ENCODE results near the gene PLCD3. TPM values are rescaled to one million over a fixed set of nuclear protein-coding genes. Genes with fewer than 3 reads are reported as not detected.

Gene PLCD3
- total and polyA plus RNA-seq, 2 of the 13 experiments (the other 11 are each of a cell fraction or from before 2014, with no cell fraction given), result 11.3 to 39.1 TPM

DNA sequence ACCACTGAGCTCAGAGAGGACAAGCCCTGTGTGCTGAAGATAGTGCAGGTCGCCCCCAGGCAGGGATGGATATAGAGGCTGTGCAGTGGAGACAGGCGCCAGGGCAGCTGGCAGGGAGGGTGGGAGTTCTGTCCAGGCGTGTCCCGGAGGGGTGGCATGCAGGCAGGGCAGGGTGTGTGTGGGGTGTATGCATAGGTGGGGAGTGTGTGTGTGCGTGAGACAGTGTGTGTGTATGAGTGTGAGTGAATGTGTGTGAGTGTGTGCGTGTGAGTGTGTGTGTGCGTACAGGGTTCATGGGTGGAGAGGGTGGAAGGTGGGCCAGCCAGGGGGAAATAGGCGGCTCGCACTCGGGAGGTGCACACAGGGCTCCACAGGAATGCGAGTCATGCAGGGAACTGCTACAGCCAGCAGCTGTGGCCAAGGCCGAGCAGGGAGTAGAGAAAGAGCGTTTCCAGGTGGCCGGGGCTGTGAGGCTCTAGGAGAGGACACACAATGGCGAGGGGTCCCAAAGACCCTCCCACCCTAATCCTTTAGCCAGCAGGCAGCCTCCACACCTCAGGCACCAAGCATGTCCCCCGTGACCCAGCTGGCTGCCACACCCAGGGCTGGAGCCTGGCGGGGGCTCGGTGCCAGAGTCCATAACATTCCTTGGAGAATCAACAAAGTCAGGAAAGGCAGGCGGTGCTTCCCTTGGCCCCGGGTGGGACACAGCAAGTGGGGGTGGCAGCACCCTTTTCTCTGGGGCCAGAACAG is 4.6 kb downstream of the PLCD3 start (continued):
- TF ChIP-seq, protein P1, sequence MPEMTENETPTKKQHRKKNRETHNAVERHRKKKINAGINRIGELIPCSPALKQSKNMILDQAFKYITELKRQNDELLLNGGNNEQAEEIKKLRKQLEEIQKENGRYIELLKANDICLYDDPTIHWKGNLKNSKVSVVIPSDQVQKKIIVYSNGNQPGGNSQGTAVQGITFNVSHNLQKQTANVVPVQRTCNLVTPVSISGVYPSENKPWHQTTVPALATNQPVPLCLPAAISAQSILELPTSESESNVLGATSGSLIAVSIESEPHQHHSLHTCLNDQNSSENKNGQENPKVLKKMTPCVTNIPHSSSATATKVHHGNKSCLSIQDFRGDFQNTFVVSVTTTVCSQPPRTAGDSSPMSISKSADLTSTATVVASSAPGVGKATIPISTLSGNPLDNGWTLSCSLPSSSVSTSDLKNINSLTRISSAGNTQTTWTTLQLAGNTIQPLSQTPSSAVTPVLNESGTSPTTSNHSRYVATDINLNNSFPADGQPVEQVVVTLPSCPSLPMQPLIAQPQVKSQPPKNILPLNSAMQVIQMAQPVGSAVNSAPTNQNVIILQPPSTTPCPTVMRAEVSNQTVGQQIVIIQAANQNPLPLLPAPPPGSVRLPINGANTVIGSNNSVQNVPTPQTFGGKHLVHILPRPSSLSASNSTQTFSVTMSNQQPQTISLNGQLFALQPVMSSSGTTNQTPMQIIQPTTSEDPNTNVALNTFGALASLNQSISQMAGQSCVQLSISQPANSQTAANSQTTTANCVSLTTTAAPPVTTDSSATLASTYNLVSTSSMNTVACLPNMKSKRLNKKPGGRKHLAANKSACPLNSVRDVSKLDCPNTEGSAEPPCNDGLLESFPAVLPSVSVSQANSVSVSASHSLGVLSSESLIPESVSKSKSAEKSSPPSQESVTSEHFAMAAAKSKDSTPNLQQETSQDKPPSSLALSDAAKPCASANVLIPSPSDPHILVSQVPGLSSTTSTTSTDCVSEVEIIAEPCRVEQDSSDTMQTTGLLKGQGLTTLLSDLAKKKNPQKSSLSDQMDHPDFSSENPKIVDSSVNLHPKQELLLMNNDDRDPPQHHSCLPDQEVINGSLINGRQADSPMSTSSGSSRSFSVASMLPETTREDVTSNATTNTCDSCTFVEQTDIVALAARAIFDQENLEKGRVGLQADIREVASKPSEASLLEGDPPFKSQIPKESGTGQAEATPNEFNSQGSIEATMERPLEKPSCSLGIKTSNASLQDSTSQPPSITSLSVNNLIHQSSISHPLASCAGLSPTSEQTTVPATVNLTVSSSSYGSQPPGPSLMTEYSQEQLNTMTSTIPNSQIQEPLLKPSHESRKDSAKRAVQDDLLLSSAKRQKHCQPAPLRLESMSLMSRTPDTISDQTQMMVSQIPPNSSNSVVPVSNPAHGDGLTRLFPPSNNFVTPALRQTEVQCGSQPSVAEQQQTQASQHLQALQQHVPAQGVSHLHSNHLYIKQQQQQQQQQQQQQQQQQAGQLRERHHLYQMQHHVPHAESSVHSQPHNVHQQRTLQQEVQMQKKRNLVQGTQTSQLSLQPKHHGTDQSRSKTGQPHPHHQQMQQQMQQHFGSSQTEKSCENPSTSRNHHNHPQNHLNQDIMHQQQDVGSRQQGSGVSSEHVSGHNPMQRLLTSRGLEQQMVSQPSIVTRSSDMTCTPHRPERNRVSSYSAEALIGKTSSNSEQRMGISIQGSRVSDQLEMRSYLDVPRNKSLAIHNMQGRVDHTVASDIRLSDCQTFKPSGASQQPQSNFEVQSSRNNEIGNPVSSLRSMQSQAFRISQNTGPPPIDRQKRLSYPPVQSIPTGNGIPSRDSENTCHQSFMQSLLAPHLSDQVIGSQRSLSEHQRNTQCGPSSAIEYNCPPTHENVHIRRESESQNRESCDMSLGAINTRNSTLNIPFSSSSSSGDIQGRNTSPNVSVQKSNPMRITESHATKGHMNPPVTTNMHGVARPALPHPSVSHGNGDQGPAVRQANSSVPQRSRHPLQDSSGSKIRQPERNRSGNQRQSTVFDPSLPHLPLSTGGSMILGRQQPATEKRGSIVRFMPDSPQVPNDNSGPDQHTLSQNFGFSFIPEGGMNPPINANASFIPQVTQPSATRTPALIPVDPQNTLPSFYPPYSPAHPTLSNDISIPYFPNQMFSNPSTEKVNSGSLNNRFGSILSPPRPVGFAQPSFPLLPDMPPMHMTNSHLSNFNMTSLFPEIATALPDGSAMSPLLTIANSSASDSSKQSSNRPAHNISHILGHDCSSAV (CRISPR knock-in tag; IDR thresholded peaks at IDR 0.05; ENCODE audit: borderline replicate concordance), result no peak
- TF ChIP-seq SAP130 (CRISPR knock-in tag; IDR thresholded peaks at IDR 0.05; ENCODE audit: low read depth) (peak; percentile 83), ZNF777 (CRISPR knock-in tag; IDR thresholded peaks at IDR 0.05) (no peak), ATM (IDR thresholded peaks at IDR 0.05; ENCODE audit: borderline replicate concordance) (0 out of 2 replicates have a peak, but pooled peaks have one; percentile 53), ZNF501 (CRISPR knock-in tag; IDR thresholded peaks at IDR 0.05) (peak; percentile 58; the same call in 1 of the 2 replicates), ATF7-NPFF (CRISPR knock-in tag; IDR thresholded peaks at IDR 0.05; ENCODE audit: low read depth) (peak; percentile 61; the same call in 1 of the 2 replicates), NFIC (IDR thresholded peaks at IDR 0.05; ENCODE audit: low read length) (no peak), DR1 (CRISPR knock-in tag; IDR thresholded peaks at IDR 0.05) (no peak)
- TF ChIP-seq, protein P2, sequence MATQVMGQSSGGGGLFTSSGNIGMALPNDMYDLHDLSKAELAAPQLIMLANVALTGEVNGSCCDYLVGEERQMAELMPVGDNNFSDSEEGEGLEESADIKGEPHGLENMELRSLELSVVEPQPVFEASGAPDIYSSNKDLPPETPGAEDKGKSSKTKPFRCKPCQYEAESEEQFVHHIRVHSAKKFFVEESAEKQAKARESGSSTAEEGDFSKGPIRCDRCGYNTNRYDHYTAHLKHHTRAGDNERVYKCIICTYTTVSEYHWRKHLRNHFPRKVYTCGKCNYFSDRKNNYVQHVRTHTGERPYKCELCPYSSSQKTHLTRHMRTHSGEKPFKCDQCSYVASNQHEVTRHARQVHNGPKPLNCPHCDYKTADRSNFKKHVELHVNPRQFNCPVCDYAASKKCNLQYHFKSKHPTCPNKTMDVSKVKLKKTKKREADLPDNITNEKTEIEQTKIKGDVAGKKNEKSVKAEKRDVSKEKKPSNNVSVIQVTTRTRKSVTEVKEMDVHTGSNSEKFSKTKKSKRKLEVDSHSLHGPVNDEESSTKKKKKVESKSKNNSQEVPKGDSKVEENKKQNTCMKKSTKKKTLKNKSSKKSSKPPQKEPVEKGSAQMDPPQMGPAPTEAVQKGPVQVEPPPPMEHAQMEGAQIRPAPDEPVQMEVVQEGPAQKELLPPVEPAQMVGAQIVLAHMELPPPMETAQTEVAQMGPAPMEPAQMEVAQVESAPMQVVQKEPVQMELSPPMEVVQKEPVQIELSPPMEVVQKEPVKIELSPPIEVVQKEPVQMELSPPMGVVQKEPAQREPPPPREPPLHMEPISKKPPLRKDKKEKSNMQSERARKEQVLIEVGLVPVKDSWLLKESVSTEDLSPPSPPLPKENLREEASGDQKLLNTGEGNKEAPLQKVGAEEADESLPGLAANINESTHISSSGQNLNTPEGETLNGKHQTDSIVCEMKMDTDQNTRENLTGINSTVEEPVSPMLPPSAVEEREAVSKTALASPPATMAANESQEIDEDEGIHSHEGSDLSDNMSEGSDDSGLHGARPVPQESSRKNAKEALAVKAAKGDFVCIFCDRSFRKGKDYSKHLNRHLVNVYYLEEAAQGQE (IDR thresholded peaks at IDR 0.05; ENCODE audit: borderline replicate concordance in 1 of 2, low read depth in 1 of 2, low read length in 2 of 2), result peak in 1 of 2 experiments; percentile 53; a peak in 2 of 4 replicates
- TF ChIP-seq, protein P3, sequence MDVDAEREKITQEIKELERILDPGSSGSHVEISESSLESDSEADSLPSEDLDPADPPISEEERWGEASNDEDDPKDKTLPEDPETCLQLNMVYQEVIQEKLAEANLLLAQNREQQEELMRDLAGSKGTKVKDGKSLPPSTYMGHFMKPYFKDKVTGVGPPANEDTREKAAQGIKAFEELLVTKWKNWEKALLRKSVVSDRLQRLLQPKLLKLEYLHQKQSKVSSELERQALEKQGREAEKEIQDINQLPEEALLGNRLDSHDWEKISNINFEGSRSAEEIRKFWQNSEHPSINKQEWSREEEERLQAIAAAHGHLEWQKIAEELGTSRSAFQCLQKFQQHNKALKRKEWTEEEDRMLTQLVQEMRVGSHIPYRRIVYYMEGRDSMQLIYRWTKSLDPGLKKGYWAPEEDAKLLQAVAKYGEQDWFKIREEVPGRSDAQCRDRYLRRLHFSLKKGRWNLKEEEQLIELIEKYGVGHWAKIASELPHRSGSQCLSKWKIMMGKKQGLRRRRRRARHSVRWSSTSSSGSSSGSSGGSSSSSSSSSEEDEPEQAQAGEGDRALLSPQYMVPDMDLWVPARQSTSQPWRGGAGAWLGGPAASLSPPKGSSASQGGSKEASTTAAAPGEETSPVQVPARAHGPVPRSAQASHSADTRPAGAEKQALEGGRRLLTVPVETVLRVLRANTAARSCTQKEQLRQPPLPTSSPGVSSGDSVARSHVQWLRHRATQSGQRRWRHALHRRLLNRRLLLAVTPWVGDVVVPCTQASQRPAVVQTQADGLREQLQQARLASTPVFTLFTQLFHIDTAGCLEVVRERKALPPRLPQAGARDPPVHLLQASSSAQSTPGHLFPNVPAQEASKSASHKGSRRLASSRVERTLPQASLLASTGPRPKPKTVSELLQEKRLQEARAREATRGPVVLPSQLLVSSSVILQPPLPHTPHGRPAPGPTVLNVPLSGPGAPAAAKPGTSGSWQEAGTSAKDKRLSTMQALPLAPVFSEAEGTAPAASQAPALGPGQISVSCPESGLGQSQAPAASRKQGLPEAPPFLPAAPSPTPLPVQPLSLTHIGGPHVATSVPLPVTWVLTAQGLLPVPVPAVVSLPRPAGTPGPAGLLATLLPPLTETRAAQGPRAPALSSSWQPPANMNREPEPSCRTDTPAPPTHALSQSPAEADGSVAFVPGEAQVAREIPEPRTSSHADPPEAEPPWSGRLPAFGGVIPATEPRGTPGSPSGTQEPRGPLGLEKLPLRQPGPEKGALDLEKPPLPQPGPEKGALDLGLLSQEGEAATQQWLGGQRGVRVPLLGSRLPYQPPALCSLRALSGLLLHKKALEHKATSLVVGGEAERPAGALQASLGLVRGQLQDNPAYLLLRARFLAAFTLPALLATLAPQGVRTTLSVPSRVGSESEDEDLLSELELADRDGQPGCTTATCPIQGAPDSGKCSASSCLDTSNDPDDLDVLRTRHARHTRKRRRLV (CRISPR knock-in tag; IDR thresholded peaks at IDR 0.05), result no peak
